PFSK-1 (cell line): ENCODE results near the gene EN2.

Experiments used
- FOXP2 ChIP-seq: optimal IDR thresholded peaks from 2 replicates; pipeline ENCODE3; 2011; ENCODE audit warnings: borderline replicate concordance, control low read depth, inconsistent platforms; ENCODE audit not compliant: insufficient read depth; ENCODE audit errors: extremely low read length, extremely low read depth
- POLR2AphosphoS5 ChIP-seq: IDR thresholded peaks from 2 replicates; pipeline ENCODE4 v1.6.1; 2012; ENCODE audit warnings: low read depth, mild to moderate bottlenecking, control low read depth, low read length, moderate library complexity
- SIN3A ChIP-seq: IDR thresholded peaks from 2 replicates; pipeline ENCODE4 v1.6.1; 2012; ENCODE audit warnings: mild to moderate bottlenecking, low read length, moderate library complexity, borderline replicate concordance; ENCODE audit not compliant: insufficient read depth
- TAF1 ChIP-seq: IDR thresholded peaks from 2 replicates; pipeline ENCODE4 v1.6.1; 2012; ENCODE audit warnings: low read length, control low read depth, borderline replicate concordance; ENCODE audit not compliant: insufficient read depth
- TF ChIP-seq, protein P1 (sequence below), 2 experiments: IDR thresholded peaks; 2 replicates each; pipeline versions ENCODE4 v1.6.1 to v1.8.0; 2011 to 2012; ENCODE audit warnings: low read depth in 2 of 2, low read length in 2 of 2, control low read depth in 1 of 2, inconsistent platforms in 1 of 2, mild to moderate bottlenecking in 1 of 2, moderate library complexity in 1 of 2; ENCODE audit not compliant: insufficient read depth in 1 of 2

The EN2 gene

DNA sequence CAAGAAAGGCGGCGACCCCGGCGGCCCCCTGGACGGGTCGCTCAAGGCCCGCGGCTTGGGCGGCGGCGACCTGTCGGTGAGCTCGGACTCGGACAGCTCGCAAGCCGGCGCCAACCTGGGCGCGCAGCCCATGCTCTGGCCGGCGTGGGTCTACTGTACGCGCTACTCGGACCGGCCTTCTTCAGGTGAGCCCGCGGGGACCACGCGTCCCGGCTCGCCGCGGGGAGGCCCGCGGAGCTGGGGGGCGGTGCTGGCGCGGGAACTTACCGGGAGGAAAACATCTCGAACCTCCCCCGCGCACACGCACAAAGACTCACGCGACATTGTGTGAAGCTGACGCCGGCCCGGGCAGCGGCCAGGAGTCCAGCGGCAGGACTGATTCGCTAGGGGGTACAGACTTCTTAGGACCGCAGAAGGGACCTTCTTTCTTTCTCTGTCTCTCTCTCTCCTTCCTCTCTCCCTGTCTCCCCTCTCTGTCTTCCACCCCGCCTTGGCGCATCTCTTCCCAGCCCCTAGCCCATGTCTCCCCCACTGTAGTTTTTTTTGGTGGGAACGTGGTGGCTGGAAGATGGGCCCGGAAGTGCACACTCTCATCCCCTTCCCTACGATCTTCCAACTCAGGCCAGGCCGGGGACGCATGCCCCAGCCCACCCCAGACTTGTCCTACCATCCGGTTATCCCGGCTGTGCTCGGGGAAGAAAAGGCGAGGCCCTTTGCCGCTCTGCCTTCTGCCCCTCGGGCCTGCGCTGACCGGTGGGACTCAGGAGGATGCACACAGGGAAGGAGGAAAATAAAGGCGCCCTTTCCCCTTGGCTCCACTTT lies 1.2 kb downstream of the EN2 start:
- TF ChIP-seq, protein P1, sequence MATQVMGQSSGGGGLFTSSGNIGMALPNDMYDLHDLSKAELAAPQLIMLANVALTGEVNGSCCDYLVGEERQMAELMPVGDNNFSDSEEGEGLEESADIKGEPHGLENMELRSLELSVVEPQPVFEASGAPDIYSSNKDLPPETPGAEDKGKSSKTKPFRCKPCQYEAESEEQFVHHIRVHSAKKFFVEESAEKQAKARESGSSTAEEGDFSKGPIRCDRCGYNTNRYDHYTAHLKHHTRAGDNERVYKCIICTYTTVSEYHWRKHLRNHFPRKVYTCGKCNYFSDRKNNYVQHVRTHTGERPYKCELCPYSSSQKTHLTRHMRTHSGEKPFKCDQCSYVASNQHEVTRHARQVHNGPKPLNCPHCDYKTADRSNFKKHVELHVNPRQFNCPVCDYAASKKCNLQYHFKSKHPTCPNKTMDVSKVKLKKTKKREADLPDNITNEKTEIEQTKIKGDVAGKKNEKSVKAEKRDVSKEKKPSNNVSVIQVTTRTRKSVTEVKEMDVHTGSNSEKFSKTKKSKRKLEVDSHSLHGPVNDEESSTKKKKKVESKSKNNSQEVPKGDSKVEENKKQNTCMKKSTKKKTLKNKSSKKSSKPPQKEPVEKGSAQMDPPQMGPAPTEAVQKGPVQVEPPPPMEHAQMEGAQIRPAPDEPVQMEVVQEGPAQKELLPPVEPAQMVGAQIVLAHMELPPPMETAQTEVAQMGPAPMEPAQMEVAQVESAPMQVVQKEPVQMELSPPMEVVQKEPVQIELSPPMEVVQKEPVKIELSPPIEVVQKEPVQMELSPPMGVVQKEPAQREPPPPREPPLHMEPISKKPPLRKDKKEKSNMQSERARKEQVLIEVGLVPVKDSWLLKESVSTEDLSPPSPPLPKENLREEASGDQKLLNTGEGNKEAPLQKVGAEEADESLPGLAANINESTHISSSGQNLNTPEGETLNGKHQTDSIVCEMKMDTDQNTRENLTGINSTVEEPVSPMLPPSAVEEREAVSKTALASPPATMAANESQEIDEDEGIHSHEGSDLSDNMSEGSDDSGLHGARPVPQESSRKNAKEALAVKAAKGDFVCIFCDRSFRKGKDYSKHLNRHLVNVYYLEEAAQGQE (IDR thresholded peaks at IDR 0.05; ENCODE audit: insufficient read depth in 1 of 2, low read depth in 2 of 2, low read length in 2 of 2): no peak
- TF ChIP-seq POLR2AphosphoS5: no peak
- no peak for TF ChIP-seq SIN3A
- TF ChIP-seq TAF1: no peak
- TF ChIP-seq FOXP2: no peak

DNA sequence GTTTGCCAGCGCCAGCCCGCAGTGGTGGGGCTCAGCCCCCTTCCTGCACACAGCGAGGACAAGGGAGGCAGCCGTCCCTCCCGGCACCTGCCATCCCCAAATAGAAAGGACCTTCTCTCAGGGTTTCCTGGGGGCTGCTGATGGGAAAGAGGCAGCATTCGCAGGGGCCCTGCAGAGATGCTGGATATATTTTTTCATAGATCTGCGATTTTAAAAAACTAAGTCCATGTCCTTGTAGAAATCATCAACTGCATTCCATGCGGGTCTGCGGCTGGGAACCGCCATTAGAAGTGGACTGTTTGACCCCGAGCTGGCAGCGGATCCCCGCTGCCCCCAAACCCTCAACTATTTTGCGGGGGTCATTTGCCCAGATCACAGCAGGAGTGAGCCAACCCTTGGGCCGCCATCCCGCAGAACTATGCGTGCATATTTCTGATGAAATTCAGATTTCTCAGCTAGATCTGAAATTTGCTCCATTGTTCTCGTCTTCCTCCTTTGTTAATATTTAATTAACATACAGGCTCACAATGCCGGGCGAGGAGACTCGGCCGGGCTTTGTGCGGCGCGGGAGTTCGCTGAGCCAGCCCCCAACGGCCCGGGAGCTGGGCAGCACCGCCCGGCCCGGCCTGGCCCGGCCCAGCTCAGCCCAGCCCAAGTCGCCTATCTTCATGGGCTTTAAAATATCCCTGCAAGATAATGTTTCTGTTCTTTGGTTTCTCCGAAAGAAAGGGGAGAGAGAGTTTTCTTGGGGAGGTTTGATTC lies 2.0 kb downstream of the EN2 start:
- TF ChIP-seq FOXP2 (no peak), POLR2AphosphoS5 (no peak), SIN3A (no peak), TAF1 (no peak)
- TF ChIP-seq, protein P1 (IDR thresholded peaks at IDR 0.05; ENCODE audit: insufficient read depth in 1 of 2, low read depth in 2 of 2, low read length in 2 of 2): no peak

DNA sequence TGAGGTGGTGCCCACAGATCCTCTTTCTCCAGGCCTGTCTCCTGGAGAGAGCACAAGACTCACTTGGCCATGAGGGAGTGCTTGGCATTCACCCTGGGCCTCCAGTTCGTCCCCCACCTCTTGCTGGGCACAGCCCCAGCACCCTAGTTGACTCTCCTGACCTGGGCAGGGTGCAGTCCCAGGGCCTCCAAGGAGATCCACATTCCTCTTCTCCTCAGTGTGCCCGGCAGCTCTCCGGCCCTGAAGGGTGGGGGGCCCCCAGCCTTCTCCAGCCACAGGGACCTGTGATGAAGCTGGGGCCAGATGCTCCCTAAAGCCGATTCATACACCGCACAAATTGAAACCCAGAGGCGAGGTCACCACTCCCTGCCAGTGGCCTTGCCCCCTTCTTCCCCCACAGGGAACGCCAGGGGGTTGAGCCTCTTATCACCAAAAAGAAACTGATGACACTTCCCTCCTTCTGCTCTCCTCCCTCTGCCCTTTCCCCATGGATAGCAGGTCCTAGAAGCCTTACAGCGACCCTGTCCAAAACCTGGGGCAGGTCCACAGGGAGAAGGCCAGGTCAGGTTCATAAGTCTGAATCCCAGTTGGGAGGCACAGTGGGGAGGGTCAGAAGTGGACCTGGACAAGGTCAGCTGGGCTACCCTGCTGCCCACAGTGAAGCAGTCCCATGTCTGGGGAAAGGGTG lies 3.1 kb downstream of the EN2 start:
- TF ChIP-seq SIN3A (no peak), TAF1 (no peak), POLR2AphosphoS5 (no peak)
- TF ChIP-seq, protein P1 (IDR thresholded peaks at IDR 0.05; ENCODE audit: insufficient read depth in 1 of 2, low read depth in 2 of 2, low read length in 2 of 2): no peak

GRCh38 chr7:155461631-155462030 lies 3.7 kb downstream of the EN2 start:
- TF ChIP-seq SIN3A (no peak), TAF1 (no peak), FOXP2 (no peak), POLR2AphosphoS5 (no peak)
- TF ChIP-seq, protein P1 (IDR thresholded peaks at IDR 0.05; ENCODE audit: insufficient read depth in 1 of 2, low read depth in 2 of 2, low read length in 2 of 2): no peak
